Superior temporal gyrus (tissue), 1 donor: ENCODE data around the gene NODAL.

Experiments used
- DNase-seq: peaks from one replicate; pipeline ENCODE4 v3.0.0-alpha.2; 2016; ENCODE audit errors: extremely low spot score

NODAL gene

DNA sequence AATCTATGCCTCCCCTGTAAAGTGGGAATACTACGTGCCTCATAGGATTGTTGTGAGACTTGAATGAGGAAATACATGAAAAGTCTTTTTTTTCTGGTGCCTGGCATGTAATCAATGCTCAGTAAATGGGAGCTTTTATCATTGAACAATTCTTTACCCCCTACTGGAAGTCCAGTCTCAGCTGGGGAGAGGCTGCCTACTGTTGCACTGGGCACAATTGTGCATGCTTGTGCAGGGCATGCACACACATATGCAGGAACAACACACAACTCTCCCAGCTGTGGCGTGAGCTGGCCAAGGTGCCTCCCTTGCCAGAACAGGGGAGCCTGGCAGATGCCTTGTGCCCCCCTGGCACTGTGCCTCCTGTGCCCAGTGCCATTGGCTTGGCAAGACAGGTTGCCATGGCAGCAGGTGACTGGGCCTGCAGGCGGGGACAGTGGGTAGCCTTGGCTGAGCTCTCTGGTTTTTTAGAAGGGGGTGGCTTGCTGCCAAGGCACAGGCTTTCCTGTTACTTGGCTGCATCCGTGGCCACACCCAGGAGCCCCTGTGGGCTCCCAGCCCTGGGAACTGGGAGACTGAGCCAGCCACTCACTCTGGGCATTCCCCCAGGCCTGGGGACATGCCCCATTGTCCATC, 21.0 kb upstream of the NODAL start:
- DNase-seq = peak; percentile 66

DNA sequence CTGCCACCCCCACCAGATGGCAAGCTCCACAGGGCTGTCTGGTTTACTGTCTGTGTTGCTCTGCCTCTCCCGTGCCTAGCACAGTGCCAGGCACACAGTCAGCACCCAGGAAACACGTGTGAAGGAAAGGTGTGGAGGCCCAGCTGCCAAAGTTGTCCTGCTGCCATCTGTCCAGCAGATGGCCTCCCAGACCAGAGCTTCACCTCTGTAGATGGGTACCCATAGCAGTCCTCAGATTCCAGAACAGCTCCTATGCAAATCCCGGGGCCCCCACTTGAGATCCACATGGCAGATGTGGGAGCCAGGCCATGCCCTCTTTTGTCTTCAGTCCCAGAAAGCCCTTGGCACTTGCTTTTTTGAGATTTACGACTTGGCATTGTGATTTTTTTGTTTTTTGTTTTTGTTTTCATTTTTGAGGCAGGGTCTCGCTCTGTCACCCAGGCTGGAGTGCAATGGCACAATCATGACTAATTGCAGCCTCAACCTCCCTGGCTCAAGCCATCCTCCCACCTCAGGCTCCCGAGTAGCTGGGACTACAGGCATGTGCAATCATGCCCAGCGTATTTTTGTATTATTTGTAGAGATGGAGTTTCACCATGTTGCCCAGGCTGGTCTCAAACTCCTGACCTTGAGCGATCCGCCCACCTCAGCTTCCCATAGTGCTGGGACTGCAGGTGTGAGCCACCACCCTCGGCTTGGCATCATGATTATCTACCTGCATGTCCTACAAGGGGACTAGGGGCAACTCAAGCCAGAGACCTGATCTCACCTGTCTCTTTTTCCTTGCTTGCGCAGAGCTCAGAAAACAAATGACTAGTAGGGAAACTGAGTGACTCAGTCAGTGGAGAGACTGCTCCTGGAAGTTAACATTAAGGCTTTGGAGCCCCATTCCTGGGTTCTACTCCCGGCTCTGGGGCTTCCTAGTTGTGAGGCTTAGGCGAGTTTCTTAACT, 20.2 kb upstream of the NODAL start:
- peak; percentile 70 for DNase-seq

DNA sequence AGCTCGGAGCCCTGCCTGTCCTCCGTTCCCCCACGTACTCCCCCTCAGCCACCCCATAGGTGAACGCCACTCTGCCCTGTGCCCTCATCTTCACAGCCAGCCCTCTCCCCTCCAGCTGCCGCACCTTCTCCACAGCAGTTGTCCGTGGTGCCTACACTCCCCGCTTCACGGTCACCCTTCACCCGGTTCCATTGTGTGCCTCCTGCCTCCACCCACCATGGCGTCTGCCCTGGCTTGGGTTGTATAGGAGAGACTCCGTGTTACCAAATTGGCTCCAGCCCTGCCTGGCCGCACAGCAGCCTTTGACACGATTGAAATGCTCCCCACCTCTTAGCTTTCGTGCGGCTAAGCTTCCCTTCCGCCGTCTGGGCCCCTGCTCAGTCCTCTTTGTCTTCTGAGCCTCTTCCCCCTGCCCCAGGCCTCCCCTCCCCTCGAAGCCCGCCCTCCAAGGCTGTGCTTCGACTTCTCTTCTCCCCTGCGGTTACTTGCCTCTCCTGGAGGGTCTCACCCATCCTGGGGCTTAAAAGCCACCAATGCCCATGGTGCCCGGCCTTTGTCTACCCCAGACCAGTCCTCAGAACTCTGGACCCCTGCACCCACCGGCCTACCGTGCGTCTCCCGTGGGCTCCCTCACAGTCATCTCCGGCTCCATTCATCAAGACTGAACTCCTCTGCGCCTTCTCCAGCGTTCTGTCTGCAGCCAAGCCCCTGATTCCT, 18.5 kb upstream of the NODAL start:
- DNase-seq = no peak

DNA sequence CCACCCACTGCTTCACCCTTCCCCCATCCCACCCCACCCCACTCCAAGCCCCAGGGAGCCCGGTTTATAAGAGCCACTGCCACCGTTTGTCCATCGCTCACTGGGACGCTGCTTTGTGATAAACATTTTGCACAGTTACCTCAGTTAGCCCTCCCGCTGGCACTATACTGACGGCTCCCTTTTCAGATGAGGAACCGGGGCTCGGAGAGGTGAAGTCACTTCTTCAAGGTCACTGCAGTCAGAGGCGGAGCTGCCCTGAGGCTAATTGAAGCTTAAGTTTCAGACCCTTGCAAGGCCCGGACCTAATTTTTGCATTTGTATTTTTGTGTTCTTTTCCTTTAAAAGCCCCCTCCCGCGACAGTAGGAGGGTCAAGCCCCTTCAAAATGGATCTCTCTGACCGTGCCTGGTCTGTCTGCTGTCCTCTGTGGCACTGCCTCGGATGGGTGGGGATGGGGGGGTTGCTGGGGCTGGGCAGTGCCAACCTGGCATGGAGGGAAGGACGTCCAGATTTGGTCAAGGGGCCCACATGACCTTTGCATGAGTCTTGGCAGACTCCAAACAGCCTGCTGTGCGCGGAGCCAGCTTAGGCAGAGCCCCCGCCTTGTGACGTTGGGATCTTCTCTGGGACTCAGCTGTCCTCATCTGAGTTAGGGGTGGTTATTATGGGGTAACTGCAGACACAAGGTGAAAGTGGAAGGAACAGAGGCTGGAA, 17.7 kb upstream of the NODAL start:
- no peak for DNase-seq

DNA sequence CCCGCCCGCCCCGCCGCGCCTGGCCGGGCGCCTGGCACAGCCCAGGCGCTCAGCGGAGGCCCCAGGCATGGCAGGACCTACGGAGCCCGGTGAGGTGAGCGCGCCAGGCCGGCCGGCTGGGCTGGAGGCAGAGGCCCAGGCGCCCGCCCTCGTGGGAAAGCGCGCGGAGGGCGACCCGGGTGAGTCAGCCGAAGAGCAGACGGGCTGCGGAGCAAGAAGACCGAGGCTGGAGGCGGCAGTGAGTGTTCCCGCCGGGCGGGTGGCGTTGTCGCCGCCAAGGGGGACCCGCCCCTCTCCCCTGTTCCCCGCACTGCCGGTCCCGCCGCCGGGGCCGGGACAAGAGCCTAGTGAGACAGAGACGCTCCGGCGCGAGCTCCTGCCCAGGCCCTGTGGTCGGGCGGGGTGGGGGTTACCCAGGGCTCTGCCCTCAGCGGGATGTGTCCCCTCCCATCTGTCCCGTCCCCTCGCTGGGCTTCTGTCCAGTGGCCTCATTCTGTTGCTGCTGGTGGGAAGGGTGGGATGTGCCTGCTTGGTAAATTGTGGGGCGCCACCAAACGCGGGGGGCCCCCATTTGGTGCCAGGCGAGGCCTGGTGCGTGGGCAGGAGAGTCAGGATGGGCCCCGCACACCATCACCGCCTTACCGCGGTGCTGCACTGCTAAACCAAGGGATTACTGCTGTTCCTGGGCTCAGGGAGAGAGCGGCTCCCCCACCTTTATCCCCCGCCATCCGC, 17.0 kb upstream of the NODAL start:
- DNase-seq = no peak

DNA sequence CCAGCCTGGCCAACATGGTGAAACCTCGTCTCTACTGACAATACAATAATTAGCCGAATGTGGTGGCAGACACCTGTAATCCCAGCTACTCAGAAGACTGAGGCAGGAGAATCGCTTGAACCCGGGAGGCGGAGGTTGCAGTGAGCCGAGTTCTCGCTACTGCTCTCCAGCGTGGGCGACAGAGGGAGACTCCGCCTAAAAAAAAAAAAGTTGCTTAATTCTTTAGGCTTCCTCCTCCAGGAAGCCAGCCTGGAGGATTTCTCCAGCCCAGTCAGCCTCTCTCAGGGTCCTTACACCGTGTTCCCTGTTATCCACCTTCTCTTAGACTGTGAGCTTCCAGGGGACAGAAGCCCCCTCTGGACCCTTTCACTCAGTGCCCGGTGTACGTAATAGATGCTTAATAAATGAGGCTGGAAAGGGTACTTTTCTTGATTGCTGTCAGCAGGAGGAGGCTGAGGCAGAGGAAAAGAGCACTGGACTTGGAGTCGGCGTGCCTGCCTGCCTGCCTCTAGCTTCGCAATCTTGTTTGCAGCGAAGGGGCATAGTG, 16.4 kb upstream of the NODAL start:
- no peak for DNase-seq

DNA sequence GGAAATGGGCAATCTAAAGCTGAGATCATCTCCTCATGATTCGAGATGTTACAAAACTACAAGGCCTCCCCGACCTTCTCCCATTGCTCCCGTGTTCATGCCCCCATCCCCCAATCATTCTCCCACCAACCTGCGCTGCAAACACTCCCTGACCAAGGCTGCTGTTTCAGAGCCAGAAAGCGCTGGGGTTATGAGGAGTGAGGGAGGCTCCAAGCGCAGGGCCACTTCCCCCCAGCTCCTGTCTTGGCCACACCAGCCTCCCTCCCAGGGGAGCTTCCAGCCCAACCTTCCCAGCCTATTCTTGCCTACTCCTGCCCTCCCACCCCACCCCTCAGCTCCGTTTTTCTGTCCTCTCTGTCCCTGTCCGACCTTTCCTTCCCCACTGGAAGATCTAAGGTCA, 14.7 kb upstream of the NODAL start:
- no peak for DNase-seq

DNA sequence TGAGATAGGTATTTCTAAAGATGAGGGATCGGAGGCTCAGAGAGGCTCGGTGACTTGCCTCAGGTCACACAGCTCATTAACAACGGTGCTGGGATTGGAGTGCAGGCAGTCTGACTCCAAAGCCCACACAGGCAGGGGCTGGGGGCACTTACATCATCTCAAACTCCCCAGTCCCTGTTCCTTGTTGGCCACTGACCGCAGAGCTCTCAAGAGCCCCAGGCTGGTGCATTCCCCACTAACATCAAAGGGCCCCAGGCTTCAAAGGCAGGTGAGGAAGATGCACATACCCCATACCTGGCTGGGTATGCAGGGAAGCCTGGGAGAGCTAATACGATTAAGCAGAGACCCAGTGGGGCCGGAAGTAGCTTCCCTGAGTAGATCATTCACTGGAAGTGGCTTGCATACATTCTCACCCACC, 13.7 kb upstream of the NODAL start:
- no peak for DNase-seq

DNA sequence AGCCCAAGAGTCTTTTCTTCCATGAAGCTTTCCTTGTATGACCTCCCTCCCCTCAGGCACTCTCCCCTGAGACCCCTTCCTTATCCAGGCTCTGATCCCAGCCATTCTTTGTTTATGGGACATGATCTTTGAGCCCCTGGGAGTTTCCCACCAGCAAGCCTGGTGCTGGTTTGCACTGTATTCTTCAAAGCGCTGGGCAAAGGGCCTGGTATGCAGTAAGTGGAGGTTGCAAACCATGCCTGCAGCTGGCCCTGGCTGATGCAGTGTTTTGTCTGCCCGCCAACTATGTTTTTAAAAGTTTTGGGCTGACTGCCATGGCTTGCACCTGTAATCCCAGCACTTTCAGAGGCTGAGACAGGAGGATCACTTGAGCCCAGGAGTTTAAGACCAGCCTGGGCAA, 6.8 kb upstream of the NODAL start:
- no peak for DNase-seq

DNA sequence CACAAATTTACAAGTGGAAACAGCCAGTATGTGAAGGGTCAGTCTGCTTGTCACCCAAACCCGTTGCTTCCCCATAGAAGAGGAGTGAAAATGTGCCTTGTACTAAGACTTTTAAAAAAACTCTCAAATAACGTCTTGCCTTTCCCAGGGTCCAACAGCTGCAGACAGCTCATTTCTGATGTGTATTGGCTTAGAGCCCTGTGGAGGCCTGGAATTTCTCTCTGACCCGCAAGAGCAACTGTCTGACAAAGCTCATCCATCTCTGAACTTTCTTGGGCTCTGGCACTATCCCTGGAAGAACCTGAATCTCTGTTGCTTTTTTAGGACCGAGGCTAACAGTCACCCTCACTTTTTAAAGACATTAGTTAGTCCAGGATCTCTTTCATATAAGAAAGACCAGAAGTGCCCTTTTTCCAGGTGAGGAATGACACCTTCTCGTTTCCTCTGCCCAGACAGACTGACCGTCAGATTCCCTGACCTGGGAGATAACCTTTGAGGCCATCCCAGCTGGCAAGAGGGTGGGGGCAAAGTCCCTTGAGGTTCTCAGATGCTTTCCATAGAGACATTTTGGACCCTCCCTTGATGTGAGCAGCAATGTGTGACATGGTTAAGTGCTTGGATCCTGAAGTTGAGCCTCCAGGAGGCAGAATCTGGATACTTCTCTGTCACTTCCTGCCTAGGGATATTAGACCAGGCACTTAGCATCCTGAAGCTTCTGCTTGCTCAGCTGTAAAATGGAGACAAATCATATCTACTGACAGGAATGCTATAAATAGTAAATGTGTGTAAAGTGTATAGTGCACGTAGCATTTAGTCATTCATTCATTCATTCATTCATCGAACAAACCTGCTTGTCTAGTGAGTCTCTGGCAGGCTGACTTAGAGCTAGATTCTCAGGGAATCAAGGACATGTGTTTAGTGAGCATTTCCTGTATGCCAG, 4.5 kb upstream of the NODAL start:
- DNase-seq = no peak

DNA sequence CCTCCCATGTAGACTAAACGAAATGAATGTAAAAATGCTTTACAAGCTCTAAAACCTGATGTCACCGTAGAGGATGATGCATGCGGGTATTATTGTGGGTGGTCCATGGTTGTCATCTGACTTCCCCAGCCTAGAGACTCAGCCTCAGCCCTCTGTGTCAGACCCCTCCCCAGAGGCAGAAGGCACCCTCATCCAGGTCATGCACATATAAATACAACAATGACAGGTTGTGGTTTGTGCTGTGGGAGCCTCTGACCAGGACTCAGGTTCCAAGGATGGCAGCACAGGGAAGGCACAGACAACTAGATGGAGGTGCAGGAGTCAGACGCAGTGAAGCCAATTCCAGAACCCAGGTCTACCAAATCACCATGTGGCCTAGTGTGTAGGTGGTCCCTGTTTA, 3.3 kb upstream of the NODAL start:
- no peak for DNase-seq

DNA sequence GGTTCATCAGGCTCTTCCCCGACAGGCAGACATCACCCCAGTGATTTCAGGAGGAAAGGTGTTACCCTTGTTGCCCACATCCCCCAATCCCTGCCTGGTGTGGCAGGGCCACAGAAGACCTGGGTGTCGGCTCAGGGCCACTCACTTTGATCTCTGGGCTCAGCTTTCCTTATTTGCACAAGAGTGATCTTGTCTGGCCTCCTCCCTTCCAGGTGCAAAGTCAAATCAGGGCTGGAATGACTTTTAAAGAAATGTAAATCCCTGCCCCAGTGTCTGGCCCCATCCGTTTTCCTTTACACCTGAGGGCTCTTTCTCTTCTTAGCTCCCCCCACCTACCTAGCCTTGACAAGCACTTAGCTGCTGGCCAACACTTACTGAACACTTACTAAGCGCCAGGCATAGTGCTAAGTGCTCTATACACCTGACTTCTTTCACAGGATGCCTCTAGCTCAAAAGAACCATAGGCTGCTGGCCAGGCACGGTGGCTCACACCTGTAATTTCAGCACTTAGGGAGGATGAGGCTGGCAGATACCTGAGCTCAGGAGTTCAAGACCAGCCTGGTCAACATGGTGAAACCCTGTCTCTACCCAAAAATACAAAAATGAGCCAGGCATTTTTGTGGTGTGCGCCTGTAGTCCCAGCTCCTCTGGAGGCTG, 979 bp upstream of the NODAL start:
- no peak for DNase-seq

DNA sequence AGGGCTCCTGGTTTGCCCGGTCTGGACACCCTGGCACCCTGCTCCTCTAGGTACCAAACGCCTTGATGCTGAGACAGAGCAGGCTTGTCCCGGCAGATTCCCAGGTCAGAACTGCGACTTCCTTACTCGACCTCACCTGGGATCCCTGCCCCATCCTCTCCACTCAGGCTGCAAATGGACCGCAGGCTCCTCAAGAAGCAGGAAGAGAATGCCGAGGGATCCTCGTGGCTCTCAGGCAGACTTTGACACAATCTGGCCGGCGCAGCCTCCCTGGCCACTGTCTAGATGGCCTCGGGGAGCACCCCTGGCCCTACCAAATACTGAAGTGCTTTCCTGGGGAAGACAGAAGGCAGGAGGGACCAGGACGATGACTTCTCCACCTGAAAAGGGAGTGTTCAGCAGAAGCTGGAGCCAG, 421 bp upstream of the NODAL start:
- no peak for DNase-seq

DNA sequence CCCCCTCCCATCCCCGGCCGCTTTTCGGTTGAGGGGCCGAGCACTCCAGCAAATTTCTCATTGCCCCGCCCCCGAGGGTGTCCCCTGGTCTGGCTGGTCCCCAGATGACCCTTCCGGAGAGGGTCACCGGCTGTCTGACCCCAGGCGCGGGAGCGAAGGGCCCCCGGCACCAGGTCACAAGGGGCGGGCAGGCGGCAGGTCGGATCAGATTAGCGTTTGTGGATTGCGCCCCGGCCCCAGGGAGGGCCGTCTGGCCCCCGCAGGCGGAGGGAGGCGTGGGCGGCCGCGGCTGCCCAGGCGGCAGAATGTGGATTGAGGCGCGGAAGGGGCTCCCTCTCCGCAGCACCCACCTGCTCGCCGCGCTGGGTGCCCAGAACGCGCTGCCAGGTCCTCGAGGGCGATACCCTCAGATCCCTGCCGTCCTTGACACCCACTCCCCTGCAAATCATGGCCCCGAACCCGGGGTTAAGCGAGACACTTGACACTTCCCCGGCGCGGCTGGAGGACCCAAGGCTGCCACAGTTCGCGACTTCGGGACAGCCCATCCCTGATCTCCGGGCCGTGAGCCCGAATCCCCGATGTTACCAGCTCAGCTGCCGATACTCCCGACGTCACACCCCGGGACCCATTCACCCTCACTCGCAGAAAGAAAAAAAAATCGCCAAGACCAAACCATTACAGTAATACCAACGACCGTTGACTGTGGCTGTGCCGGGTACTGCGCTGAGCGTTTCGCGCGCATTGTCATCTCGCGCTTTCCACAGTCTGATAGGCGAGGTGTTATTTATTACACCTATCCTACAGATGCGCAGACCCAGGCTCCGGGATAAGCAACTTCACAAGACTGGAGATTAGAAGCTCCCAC, 953 bp downstream of the NODAL start:
- DNase-seq = no peak

DNA sequence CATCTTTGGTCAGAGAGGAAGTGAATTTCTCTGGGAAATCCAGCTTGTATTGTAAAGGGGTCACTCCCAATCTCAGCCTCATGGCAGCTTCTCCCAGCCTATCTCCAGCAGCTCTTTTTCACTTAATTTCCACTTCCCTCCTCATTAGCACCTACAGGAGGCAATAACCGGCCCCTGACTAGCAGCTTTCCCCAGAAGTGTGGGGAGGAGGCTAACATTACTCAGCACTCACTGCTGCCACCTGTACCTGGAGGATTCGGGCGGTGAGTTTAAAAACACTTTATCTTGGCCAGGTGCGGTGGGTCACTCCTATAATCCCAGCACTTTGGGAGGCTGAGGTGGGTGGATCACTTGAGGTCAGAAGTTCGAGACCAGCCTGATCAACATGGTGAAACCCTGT, 3.8 kb downstream of the NODAL start:
- DNase-seq = no peak

DNA sequence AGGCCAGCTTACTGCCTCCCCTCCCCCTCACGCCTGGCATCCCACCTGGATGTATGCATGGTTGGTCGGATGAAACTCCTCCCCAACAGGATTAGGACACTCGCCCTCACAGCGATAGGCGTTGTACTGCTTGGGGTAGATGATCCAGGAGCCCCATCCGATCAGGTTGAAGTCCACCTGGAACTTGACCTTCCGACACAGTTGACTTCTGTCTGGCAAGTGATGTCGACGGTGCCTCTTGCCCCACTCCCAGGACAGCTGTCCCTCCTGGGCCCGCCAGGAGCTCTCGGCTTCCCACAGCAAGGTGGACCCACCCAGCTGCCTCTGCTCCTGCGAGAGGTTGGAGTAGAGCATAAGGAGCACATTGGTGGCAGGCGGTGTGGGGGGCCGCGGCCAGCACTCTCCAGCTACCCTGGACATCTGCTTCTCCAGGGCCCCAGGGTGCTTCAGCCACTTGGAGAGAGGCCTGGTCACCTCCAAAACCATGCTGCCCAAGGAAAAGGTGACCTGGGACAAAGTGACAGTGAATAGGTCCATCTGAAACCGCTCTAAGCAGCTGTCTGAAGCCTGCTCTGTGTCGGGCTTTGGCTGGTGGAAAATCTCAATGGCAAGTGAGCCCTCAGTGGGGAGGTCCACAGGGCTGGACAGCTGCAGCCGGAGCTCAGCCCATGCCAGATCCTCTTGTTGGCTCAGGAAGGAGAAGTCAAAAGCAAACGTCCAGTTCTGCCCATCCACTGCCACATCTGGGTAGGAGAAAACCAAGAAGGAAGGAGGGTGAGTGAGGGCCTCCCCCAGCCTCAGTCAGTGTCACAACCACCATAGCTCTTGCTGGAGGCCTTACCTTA, 6.0 kb downstream of the NODAL start:
- no peak for DNase-seq

DNA sequence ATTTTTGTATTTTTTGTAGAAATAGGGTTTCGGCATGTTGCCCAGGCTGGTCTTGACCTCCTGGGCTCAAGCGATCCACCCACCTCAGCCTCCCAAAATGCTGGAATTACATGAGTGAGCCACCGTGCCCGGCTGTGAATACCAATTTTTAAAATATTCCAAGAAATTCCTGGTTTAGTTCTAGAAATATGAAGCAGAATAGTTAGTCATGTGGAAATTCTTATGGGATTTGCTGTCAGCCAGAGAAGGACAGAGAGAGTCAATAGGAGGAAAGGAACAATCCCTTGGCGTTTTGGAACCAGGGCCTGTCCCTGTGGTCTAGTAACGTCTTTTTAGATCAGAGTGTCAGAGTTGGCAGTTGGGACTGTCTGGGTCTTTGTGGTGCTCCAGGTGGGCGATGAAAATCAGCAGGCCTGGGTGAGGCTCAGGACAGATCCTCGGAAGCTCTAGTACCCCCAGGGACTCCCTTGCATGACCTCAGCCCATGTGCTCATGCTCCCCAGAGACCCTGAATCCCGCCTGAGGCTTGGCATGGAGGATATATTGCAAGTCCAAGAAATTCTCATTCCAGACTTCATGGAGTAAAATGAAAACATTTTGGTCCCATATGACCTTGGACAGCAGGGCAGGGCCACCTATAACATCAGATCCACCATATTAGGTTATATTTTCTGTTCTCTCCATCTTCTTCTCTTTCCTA, 7.8 kb downstream of the NODAL start:
- no peak for DNase-seq
